ENCODE data around the gene RNASE4. TPM values are rescaled to one million over a fixed set of nuclear protein-coding genes. Genes with fewer than 3 reads are reported as not detected.

Gene RNASE4
- total RNA-seq, 1 experiment from 2014 or later = not detected

GRCh38 chr14:20746566-20746965 lies 62.2 kb downstream of the RNASE4 start:
- H4K8ac ChIP-seq (replicated peaks; ENCODE audit: insufficient read length, low read depth, low read length) = no peak overlapping the region
- H4K91ac ChIP-seq (ENCODE audit: insufficient read length, low read depth, low read length) = no peak overlapping the region
- H2AK5ac ChIP-seq (ENCODE audit: insufficient read length, low read length) = no peak overlapping the region
- H3K14ac ChIP-seq (ENCODE audit: insufficient read depth, low read length) = no peak overlapping the region
- H3T11ph ChIP-seq (ENCODE audit: low read length) = no peak overlapping the region
- Mint-ChIP-seq H3K27me3 (ENCODE audit: low read depth) (no peaks in the 10 kb centered on the region; the same call in 1 of the 2 replicates), H3K4me3 (no peak overlapping the region), H3K27ac (no peak overlapping the region), H3K36me3 (ENCODE audit: insufficient read depth in 1 of 3, low read depth in 3 of 3) (peaks cover 0 to 3% (median 2%) of the 10 kb centered on the region in 3 experiments; a peak in 4 of 7 replicates), H3K9me3 (peaks cover 2% of the 10 kb centered on the region in 2 experiments), H3K4me1 (peaks cover 12 to 15% of the 10 kb centered on the region in 2 experiments)
- no peaks in the 10 kb centered on the region for H3K79me2 ChIP-seq (ENCODE audit: insufficient read depth, low read length)
- H3K56ac ChIP-seq (ENCODE audit: insufficient read length, low read depth, low read length) = no peak overlapping the region
- H2BK15ac ChIP-seq (ENCODE audit: low read depth, low read length) = no peak overlapping the region
- DNase-seq = no peak
- H3K27ac ChIP-seq (ENCODE audit: insufficient read length, low read depth, low read length) = no peak overlapping the region
- H3K79me1 ChIP-seq (ENCODE audit: insufficient read depth, low read depth, low read length, poor library complexity, severe bottlenecking) = no peaks in the 10 kb centered on the region
- H3K4me2 ChIP-seq (ENCODE audit: insufficient read depth, insufficient read length, low read length) = no peak overlapping the region
- no peaks in the 10 kb centered on the region for H4K20me1 ChIP-seq (ENCODE audit: control insufficient read depth, insufficient read depth, insufficient read length)
- no peak overlapping the region for H3K23ac ChIP-seq (ENCODE audit: insufficient read length, low read depth, low read length)
- no peaks in the 10 kb centered on the region for H3K4me1 ChIP-seq (ENCODE audit: insufficient read depth, low read length)
- no peak overlapping the region for H2BK12ac ChIP-seq (ENCODE audit: insufficient read length, low read depth, low read length)
- TF ChIP-seq, protein P1, sequence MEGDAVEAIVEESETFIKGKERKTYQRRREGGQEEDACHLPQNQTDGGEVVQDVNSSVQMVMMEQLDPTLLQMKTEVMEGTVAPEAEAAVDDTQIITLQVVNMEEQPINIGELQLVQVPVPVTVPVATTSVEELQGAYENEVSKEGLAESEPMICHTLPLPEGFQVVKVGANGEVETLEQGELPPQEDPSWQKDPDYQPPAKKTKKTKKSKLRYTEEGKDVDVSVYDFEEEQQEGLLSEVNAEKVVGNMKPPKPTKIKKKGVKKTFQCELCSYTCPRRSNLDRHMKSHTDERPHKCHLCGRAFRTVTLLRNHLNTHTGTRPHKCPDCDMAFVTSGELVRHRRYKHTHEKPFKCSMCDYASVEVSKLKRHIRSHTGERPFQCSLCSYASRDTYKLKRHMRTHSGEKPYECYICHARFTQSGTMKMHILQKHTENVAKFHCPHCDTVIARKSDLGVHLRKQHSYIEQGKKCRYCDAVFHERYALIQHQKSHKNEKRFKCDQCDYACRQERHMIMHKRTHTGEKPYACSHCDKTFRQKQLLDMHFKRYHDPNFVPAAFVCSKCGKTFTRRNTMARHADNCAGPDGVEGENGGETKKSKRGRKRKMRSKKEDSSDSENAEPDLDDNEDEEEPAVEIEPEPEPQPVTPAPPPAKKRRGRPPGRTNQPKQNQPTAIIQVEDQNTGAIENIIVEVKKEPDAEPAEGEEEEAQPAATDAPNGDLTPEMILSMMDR (conservative IDR thresholded peaks at IDR 0.05) = no peak
- H2AFZ ChIP-seq (ENCODE audit: low read length) = no peak overlapping the region
- no peak overlapping the region for H4K5ac ChIP-seq (ENCODE audit: insufficient read length, low read depth, low read length)
- no peak overlapping the region for H2BK120ac ChIP-seq (ENCODE audit: low read depth, low read length, poor library complexity, severe bottlenecking)
- no CpG with 5 or more reads among the region's 3 CpGs for WGBS (ENCODE audit: extremely low coverage, insufficient read length, low lambda C conversion rate)
- H2BK20ac ChIP-seq (ENCODE audit: low read depth, low read length, poor library complexity, severe bottlenecking) = no peak overlapping the region
- H3K9me3 ChIP-seq (ENCODE audit: control insufficient read depth, low read depth, low read length) = no peaks in the 10 kb centered on the region
- H3K4ac ChIP-seq (ENCODE audit: low read depth, low read length) = no peak overlapping the region
- no peak overlapping the region for H3K9ac ChIP-seq (ENCODE audit: extremely low read depth, insufficient read length, low read length)
- H3K18ac ChIP-seq (ENCODE audit: insufficient read length, low read depth, low read length) = no peak overlapping the region
- no peak overlapping the region for H2BK5ac ChIP-seq (ENCODE audit: insufficient read length, low read length)
- no peaks in the 10 kb centered on the region for H3K23me2 ChIP-seq (ENCODE audit: insufficient read length, low read depth, low read length, poor library complexity, severe bottlenecking)
- H3K27me3 ChIP-seq (ENCODE audit: insufficient read depth, low read length) = no peaks in the 10 kb centered on the region
